Measurements from ENCODE around the gene SLC39A1. TPM values are rescaled to one million over a fixed set of nuclear protein-coding genes. Genes with fewer than 3 reads are reported as not detected.
A peak's percentile ranks its signal among the peaks of the same experiment; 100 is the strongest.

Gene SLC39A1
- total and polyA plus RNA-seq, 2 of the 8 experiments (the other 6 are each of a cell fraction or from before 2014, with no cell fraction given) = 238 to 337 TPM

GRCh38 chr1:153958111-153958960 lies 5.0 kb downstream of the SLC39A1 start, which contains the start of gene CRTC2:
Gene CRTC2 (minus strand): TSS chr1:153958612. CDS start chr1:153958497, 115 bp downstream.
- Histone ChIP-seq H3K14ac (ENCODE audit: insufficient read length) (no peak within 1 kb of the TSS), H2BK12ac (ENCODE audit: low read depth, low read length) (0 out of 2 replicates have a peak within 1 kb of the TSS, but pooled peaks have one; percentile 60), H3K4me2 (ENCODE audit: insufficient read depth in 1 of 2, low read depth in 2 of 2, low read length in 2 of 2) (peak within 1 kb of the TSS; percentile 81 to 89), H3K18ac (ENCODE audit: extremely low read depth, low read length) (peak within 1 kb of the TSS; percentile 92), H2BK20ac (ENCODE audit: low read length) (no peak within 1 kb of the TSS), H3K56ac (replicated peaks; ENCODE audit: insufficient read length, low read depth, low read length) (peak within 1 kb of the TSS; percentile 25), H3K4me3 (ENCODE audit: extremely low read depth in 1 of 4, insufficient read depth in 2 of 4, low read depth in 3 of 4, low read length in 4 of 4) (peak within 1 kb of the TSS; percentile 82 to 98 (median 88)), H2AK5ac (ENCODE audit: low read depth, low read length) (0 out of 2 replicates have a peak within 1 kb of the TSS, but pooled peaks have one; percentile 11), H3K79me1 (ENCODE audit: low read depth, low read length) (peaks cover 31% of the 10 kb centered on the region), H3K36me3 (ENCODE audit: control insufficient read depth in 2 of 4, insufficient read depth in 4 of 4, low read length in 3 of 4) (peaks cover 11 to 26% (median 20%) of the 10 kb centered on the region in 4 experiments), H4K5ac (ENCODE audit: insufficient read length, low read depth, low read length) (peak within 1 kb of the TSS; percentile 66), H2AFZ (ENCODE audit: low read length) (peak within 1 kb of the TSS; percentile 4; the same call in 1 of the 2 replicates), H3K9ac (replicated peaks in 1 of 4; ENCODE audit: extremely low read depth in 1 of 4, low read depth in 3 of 4, low read length in 3 of 4) (peak within 1 kb of the TSS; percentile 77 to 85 (median 81)), H2BK120ac (replicated peaks; ENCODE audit: low read depth, low read length) (no peak within 1 kb of the TSS), H3K4me1 (replicated peaks in 1 of 4; ENCODE audit: control insufficient read depth in 3 of 4, insufficient read depth in 4 of 4, low read length in 3 of 4) (peaks cover 6 to 20% (median 12%) of the 10 kb centered on the region in 4 experiments), H2BK15ac (ENCODE audit: low read length) (0 out of 2 replicates have a peak within 1 kb of the TSS, but pooled peaks have one; percentile 16), H3K79me2 (ENCODE audit: control insufficient read depth in 1 of 2, insufficient read depth in 2 of 2, low read length in 2 of 2) (peaks cover 36 to 73% of the 10 kb centered on the region in 2 experiments), H3K9me3 (ENCODE audit: insufficient read depth in 2 of 2, low read depth in 1 of 2, low read length in 1 of 2) (no peaks in the 10 kb centered on the region), H2BK5ac (ENCODE audit: low read depth, low read length) (peak within 1 kb of the TSS; percentile 96), H3K23me2 (ENCODE audit: low read depth, low read length) (peaks cover 22% of the 10 kb centered on the region), H3K4ac (replicated peaks; ENCODE audit: insufficient read length, low read depth, low read length) (no peak within 1 kb of the TSS), H3K27me3 (replicated peaks in 1 of 4; ENCODE audit: control insufficient read depth in 3 of 4, extremely low read depth in 1 of 4, insufficient read depth in 3 of 4, low read length in 3 of 4) (no peaks in the 10 kb centered on the region), H4K20me1 (replicated peaks in 1 of 2; ENCODE audit: control insufficient read depth in 1 of 2, insufficient read depth in 2 of 2, low read length in 2 of 2) (peaks cover 9 to 14% of the 10 kb centered on the region in 2 experiments), H3K27ac (ENCODE audit: low read depth, low read length) (peak within 1 kb of the TSS; percentile 77), H3K23ac (ENCODE audit: insufficient read length) (no peak within 1 kb of the TSS), H4K8ac (ENCODE audit: extremely low read depth, insufficient read depth, low read length) (peak within 1 kb of the TSS; percentile 94), H4K91ac (replicated peaks; ENCODE audit: insufficient read length, low read length) (peak within 1 kb of the TSS; percentile 76)
- ChIA-PET CTCF (ENCODE audit: partially characterized antibody) (interaction anchor here (1.0 to 6.4 kb wide), 3 partner anchors 13 to 30 kb away, joined by 3 to 31 read pairs (median 3); partner anchors contain the start of gene DENND4B), POLR2A (ENCODE audit: partially characterized antibody) (interaction anchor here (0.5 to 15.7 kb wide), 18 partner anchors 11 to 535 kb away, joined by 3 to 454 read pairs (median 4); partner anchors contain the start of genes CHTOP, CREB3L4, DENND4B and GATAD2B)
- 2% methylated on average over 49 of the region's 75 CpGs; no CpG with 5 or more reads in 1 of the 2 experiments for WGBS, 2 experiments (ENCODE audit: extremely low coverage in 1 of 2, insufficient coverage in 1 of 2, insufficient read length in 1 of 2, insufficient replicate concordance in 2 of 2, low coverage in 1 of 2, low lambda C conversion rate in 2 of 2, missing lambda C conversion rate in 1 of 2)
- FAIRE-seq (peak; percentile 78), DNase-seq (ENCODE audit: low read depth in 1 of 2, low spot score in 2 of 2) (peak; percentile 96 to 97)
- peak; percentile 67 for TF ChIP-seq TBP (IDR thresholded peaks at IDR 0.05; ENCODE audit: low read depth, low read length)
- no peak for TF ChIP-seq GTF2F1 (IDR thresholded peaks at IDR 0.05; ENCODE audit: borderline replicate concordance, low read depth, low read length)
- TF ChIP-seq E2F6 (IDR thresholded peaks at IDR 0.05) = no peak
- no peak for TF ChIP-seq POU5F1 (IDR thresholded peaks at IDR 0.05; ENCODE audit: low read depth, low read length)
- TF ChIP-seq SIRT6 (IDR thresholded peaks at IDR 0.05; ENCODE audit: low read length) = no peak
- no peak for TF ChIP-seq CHD1 (IDR thresholded peaks at IDR 0.05; ENCODE audit: low read depth, low read length)
- peak; percentile 79 for TF ChIP-seq POLR2AphosphoS5 (IDR thresholded peaks at IDR 0.05; ENCODE audit: low read depth, low read length)
- TF ChIP-seq FOSL1 (IDR thresholded peaks at IDR 0.05; ENCODE audit: insufficient read depth, low read depth, low read length) = no peak
- peak; percentile 29; the same call in 1 of the 2 replicates for TF ChIP-seq EGR1 (IDR thresholded peaks at IDR 0.05; ENCODE audit: borderline replicate concordance, low read depth, low read length)
- TF ChIP-seq CBX5 (IDR thresholded peaks at IDR 0.05; ENCODE audit: low read depth, low read length) = no peak
